HG02571 (cell line): ENCODE measurements around the gene DTNBP1.

ENCODE experiments used
- ATAC-seq: cut with Tn5 transposase; IDR thresholded peaks from one replicate; pipeline ENCODE4 v1.9.1; 2021; ENCODE audit warnings: mild to moderate bottlenecking, moderate library complexity; ENCODE audit not compliant: unreplicated experiment

Gene DTNBP1

DNA sequence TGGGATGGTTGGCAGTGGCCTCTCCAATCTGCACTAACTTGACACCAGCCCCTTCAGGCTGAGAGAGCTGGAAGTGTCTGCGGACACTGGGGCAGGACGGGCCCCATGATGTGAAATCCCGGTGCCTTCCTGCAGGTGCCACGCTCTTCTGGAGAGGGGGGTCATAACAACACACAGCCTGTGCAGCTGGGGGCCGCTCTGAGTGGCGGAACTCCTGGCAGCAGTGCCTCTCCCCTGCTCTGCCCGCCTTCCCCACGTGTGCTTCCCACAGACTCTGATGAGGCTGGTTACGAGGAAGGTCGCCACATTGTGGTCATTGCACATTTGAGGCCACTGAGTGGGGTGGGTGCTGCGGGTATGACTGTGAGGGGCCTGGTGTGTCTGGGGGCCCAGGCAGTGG is 145.2 kb downstream of the DTNBP1 start:
- no peak for ATAC-seq

DNA sequence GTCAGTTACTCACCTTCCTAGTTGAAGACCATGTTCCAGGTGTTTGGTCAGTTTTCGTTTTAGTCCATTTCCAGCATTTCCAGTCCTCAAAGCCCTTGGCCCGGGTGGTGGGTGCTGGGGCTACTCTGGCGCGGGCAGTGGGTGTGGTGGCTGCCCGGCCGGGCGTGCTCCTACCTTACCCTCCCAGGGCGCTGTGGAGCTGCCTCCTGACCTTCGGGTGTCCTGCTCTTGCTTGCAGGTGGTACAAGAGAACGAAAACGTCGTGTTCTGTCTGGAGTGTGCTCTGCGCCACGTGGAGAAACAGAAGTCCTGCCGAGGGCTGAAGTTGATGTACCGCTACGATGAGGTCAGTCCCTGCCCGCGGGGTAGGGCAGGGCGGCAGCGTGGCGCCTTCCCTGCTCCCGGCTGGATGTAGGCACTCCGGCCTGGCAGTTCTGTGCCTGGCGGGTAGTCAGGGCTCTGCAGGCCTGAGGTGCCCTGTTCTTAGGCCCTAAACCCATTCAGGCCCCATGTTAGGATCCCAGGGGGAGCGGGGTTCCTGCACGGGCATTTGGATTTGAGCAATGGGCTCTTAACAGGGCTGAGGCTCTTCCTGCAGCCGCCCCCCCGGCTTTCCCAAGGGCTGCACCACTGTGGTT is 145.8 kb downstream of the DTNBP1 start:
- ATAC-seq: no peak

DNA sequence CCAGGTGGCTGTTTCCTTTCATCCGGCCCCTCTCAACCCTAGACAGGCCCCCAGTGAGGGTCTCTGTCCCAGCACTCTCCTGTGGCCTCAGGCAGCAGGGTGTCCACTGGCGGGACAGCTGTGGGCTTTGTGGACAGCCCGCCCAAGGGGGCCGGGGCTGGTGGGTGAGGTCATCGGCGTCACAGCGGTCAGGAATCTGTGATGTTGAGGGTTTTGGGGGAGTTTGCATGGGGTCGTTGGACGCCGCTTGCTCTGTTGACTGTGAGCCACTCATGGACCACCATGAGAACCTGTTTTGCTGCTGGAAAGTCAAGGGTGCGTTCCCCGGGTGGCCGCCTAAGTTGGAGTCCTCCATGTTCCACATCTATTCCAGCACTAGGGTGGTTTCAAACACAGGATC is 146.4 kb downstream of the DTNBP1 start:
- no peak for ATAC-seq

DNA sequence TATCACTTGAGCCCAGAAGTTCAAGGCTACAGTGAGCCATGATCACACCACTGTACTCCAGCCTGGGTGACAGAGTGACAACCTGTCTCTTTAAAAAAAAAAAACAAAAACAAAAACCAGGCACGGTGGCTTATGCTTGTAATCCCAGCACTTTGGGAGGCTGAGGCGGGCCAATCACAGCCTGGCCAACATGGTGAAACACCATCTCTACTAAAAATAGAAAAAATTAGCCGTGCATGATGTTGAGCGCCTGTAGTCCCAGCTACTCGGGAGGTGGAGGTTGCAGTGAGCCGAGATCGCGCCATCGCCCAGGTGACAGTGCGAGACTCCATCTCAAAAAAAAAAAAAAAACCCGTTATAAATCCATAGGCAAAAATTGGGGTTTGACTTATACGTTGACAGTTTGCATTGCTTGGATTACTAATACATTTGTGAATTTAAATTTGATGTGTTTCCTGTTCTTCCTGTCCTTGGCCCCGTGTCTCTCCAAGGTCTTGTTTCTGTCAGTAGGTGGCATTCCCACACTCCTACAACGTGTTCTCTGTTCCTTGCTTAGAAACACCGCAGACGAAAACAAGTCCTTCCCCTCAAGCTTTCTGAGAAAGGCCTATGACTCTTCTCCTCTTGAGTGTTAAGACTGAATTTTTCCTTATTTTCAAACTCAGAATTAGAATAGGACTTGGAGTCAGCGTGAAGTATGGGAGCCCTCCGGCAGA is 147.0 kb downstream of the DTNBP1 start:
- no peak for ATAC-seq

DNA sequence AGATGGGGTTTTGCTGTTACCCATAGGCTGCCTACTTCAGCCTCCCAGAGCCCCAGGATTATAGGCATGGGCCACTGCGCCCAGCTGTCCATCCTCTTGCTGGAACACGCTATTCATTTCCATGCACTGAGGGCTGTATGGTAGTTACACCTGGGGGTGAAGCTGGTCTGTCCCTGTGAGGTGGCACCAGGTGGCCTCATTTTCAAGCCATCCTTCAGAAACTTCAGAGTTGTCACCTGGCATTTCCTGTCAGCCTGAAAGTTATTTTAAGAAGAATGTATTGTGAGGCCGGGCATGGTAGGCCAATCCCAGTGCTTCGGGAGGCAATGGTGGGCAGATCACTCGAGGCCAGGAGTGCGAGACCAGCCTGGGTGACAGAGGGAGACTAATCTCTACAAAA is 147.6 kb downstream of the DTNBP1 start:
- no peak for ATAC-seq

DNA sequence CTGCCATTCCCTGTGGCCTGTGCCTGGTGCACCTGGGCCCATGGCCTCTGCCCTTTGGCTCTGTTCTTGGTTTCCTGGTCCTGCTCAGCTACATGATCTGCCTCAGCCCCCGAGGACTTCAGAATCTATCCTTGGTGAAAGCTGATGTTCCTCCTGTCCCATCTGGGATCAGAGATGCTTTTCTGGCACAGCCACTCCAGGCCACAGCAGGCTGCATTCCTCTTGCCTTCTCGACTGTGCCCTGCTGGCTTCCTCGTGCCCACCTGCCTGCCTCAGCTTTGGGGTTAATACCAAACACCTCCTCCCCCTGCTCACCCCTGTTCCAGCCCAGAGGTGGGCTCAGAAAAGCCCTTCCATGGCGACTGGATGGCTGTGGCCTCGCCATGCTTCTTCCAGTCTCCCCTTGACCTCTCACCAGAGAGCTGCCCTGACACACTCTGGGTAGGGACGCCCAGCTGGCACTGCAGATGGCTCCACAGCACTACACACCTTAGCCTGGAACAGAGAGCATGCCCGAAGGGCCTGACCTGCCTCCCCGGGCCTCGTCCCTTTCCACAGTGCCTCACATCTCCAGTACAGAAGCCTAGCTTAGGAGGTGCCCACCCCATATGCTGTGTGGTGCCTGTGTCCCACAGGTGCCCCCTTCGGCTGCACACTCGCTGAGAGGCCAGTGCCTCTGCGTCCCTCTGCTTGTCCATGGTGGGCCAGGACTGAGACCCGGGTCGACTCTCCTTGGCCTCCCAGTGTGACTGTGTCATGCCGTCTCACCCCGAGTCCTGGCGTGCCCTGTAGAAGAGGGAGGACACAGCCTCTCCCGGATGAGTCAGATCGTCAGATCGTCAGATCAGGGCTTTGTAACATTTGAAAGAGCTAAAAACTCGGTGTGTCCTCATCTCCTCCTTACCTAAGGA is 148.8 kb downstream of the DTNBP1 start:
- no peak for ATAC-seq

DNA sequence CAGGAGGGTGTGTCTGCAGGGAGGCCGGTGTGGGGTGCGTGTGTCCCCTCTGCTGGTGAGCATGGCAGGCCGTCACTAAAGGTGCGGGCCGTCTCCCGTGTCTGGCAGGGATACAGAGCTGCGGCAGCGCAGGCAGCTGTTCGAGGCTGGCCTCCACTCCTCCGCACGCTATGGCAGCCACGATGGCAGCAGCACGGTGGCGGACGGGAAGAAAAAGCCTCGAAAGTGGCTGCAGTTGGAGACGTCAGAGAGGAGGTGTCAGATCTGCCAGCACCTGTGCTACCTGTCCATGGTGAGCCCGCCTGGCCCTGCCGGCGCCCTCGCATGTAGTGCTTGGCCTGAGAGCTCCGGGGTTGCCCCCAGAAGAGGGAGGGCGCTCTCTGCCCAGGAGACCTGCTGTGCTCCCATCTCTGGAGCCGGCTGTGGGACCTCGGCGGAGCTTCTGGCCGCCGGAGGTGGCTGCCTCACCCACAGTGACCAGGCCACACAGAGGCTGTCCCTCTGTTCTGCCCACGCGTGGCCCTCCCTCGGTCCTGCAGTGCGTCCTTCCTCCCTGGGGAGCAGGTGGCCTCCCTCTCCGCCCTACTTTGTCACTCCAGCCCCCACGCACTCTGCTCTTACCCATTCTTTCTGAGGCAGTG is 149.6 kb downstream of the DTNBP1 start:
- ATAC-seq: no peak

DNA sequence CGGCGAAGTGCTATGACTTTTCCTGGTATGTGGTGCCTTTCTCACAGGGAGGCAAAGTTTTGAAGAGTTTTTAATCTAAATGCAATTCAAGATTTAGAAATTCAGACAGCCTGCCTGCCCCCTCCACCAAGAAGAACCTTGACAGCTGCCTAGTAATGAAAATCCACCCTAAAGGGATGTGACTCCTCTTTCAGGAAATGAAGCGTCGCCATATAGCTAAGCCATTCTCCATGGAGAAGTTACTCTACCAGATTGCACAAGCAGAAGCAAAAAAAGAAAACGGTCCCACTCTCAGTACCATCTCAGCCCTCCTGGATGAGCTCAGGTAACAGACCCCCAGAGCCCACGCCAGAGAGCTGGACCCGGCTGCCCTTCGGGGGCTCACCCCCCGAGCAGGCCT is 150.1 kb downstream of the DTNBP1 start:
- ATAC-seq: no peak

DNA sequence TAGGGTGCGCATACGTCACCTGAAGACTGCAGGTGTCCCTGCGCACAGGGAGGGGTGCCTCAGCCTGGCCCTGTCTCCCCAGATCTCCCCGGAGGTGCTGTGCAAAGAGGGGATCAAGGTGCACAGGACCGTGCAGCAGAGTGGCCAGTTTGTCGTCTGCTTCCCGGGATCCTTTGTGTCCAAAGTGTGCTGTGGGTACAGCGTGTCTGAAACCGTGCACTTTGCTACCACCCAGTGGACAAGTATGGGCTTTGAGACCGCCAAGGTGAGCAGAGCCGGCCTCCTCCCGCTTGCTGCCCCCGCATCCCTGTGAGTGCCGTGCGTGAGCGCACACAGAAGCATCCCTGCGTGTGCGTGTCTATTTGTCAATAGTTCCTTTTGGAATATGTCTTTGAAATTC is 150.7 kb downstream of the DTNBP1 start:
- no peak for ATAC-seq

DNA sequence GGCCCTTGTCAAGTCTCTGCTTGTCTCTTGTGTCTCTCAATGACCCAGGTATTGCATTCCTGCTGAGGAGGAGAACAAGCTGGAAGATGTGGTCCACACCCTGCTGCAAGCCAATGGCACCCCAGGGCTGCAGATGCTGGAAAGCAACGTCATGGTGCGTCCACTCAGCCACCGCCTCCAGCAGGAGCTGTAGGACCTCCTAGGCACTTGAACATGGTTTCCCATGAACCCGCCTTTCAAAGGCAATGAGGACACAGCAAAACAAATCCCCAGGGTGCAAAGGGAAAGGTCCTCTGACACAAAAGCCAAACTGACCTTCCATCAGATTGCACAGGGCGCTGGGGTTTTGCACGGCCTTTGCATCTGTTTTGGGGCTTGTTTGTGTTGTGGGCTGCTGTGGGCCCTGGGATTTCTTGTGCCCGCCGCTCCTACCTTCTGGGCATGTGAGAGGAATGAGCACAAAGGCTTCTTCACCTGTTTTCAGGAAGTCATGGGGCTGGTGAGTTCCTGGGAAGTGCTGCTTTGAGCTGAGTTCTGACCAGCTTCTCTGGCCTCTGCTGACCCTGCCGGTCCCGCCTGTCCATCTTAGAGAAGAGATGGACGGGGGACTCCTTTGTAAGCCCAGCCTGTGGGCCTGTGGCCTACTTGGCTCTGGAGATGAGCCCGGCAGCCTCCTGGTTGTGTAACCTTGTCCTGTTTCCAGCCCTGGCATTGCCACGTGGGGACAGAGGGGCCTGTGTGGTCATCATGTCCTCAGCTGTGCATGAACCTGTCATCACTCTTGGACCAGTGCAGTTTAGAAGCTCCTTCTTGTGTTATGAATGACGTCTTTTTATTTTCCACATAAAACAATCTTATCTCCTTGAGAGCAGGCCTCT is 151.3 kb downstream of the DTNBP1 start:
- ATAC-seq: no peak

DNA sequence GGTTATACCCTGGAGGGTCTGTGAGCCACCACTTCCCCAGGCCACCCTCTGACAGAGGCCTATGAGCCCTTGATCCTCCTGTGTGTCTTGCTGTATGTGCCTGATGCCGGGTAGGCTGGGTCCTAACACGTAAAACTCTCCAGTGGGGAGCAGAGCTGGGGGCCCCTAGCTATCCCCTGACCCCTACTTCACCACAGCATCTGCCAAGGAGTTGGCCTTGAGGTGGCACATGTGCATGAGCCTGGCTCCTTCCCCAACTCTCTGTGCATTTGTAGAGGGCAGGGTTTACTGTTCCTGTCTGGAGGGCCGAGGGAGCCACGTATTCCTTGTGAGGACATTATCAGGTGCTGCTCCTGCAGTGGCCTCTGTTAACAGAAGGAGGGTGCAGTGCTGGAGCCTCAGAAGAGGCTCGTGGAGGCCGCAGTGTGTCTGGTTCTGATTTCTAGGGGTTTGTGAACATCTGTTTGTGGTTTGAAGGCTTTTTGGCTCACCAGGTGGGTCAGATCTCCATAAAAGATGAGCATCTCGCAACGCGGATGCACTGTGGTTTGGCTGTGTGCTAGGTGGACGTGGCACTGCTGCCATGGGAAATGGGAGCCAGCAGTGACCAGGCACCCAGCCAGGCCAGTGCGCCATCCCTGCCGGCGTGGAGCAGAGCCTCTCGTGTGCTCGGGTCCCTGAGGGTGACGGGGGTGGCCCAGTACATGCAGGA is 152.1 kb downstream of the DTNBP1 start:
- ATAC-seq: no peak

DNA sequence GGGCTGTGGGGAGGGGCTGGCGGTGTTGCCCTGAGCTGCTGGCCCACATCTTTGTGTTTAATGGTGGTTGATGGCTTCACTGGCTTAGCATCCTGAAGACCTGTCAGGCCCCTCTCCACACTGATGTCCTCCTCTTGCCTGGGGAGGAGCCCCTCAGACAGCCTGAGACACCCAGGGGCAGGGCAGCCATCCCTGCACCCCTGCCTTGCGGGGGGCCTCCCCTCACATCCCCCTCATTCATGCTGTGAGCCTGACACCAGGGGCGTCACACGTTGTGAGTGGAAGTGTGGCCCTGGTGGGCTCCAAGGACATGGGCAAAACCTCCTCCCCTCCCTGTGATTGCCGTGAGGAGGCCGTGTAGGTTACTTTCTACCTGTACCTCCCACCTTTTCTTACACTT is 152.7 kb downstream of the DTNBP1 start:
- no peak for ATAC-seq

DNA sequence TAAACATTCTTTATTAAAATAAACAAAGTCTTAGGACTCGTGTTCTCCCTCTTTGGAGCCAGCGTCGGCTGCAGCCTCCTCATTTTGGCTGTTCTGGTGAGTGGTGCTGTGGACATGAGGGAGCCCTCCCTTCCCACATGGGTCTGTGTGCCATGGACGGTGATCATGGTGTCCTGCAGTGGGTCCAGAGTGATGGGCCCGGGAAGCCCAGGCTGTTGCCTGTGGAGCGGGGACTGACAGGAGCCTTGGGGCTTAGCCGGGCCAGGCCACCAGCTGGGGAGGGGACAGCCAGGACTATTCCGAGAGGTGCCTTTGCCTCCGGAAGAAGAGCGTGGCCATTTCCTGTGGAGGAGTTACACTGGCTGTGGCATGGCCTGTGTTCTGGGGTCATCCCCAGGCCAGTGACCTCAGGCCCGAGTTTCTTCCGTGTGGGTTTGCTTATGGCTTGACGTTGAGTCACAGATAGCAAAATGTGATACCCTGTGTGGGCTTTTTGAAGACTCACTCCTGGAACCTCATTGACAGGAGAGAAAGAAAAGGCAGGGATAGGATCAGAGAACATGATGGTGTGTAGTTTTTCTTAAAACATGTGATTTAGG is 153.4 kb downstream of the DTNBP1 start:
- no peak for ATAC-seq

DNA sequence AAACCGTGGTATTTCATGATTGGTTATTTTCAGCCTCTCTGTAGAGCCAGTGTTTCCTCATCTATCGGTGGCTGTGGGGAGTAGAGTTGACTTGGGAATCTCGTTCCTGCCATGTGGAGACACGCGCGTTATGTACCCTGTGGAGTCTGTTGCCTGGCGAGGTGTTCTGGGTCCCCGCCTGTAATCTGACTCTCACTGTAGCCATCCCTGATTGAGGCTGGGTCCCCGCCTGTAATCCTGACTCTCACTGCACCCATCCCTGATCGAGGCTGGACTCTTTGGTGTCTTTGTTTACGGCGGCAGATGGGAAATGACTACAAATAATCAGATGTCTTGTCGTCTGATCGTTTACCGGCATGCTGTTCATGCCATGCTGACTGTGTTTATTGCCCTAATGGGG is 153.9 kb downstream of the DTNBP1 start:
- ATAC-seq: no peak

DNA sequence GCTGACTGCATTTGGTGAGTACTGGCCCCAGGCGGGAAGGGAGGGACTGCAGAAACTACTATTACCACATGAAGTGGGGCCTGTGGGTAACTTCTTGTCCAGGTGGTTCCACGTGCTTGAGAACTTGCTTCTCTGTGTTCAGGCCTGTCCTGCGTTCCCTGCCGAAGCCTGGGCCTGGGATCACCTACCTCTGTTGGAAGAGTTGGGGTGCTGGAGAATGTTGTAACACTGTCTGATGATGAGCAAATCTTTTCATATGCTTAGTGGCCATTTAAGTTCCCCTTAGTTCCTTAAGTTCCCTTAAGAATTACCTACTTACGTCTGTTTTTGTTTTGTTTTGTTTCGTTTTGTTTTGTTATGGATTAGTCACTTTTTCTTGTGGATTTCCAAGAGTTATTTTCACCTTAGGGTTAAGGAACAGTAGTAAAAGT is 154.4 kb downstream of the DTNBP1 start:
- no peak for ATAC-seq

DNA sequence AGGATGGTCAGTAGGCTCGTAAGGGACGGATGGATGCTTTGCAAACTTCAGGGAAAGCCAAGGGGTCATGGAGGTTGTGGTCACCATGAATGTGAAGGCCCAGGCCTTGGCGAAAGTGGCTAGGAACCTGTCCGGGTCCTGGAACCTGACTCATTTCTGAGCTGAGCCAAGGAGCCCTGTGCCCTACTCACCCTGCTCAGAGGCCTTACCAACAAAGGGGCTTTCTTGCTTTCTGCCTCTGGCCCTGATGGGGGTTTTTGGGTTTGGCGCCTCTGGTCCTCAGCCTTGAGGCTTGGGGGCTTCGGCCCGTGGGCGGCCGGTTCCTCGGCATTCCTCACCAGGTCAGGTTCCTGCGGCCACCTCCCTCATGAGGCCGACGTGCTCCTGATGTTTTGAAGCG is 155.1 kb downstream of the DTNBP1 start:
- no peak for ATAC-seq

DNA sequence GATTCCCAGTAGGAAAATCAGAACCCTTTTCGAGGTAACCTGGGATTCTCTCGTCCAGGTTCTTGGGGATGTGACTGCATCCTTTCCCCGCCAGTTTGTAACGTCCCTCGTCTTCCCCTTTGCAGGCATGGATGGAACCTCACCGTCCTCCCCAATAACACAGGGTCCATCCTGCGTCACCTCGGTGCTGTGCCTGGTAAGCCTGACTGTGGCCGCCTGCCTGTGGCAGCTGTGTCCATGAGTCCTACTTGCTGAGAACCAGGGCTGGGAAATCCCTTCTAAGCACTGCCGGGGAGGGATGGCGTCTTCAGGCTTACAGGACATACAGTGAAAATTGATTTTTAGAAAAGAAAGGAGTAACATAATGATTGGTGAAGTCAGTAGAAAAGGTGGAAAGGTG is 155.6 kb downstream of the DTNBP1 start:
- no peak for ATAC-seq

DNA sequence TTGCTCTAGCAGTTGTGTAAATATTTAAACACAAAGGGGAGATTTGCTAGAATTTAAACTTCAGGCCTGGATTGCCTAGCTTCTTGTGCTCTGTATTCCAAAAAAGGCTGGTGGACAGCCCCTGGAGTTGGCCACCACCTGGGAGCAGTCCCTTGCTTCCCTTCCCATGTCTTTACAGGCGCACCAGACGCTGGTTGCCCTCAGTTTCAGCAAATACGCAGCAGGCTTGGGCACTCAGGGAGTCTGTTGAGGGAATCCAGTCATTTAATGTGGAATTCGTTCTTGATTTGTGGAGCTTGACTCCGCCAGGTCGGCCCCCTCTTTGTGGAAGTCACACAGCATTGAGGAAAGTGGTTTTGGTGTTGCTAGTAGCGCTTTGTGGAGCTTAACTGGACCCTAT is 156.8 kb downstream of the DTNBP1 start:
- ATAC-seq: no peak

DNA sequence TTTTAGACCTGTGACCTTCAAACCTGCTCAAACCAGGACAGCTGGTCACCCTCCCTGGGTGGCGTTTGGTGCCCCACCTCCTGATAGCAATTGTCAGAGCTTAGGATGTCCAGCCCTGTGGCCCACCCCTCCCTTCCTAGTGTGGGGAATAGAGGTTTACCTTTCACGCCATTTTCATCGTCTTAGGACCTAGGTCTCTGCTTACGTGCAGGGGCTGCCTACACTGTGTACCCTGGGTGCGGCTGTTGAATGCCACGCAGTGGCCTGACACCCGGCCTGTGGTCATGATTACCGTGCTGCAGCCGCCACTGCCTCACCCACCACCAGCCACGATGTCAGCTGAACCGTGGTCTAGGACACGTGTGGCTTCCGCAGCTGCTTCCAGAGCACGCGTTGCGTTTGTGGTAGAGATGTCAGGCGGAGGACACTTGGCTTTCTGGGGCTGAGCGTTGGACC is 157.3 kb downstream of the DTNBP1 start:
- no peak for ATAC-seq
